HCT116 (cell line): Measurements from ENCODE around the gene TFF1. TPM values are rescaled to one million over a fixed set of nuclear protein-coding genes. Genes with fewer than 3 reads are reported as not detected.

Experiments
- ATAC-seq: fragments of 200-7000 bp; cut with Tn5 transposase; 2 replicates; pipeline ENCODE4 v1.9.1; 2020; ENCODE audit warnings: mild to moderate bottlenecking, moderate library complexity
- BruUV-seq: library from RNA; stranded (reverse); fragments of 400-500 nt; replicated peaks from 2 replicates; lab custom pipeline; 2021; lab: Mats Ljungman, UMichigan
- CTCF ChIA-PET: fragments of 300-600 bp; sonication (Branson Sonifier 250); formaldehyde crosslinking; loops from one replicate; lab custom pipeline; 2021; ENCODE audit warnings: antibody characterized with exemption; lab: Charles Lee
- POLR2A ChIA-PET: fragments of 300-600, 350-600 bp; sonication (Branson Sonifier 250); formaldehyde crosslinking; loops from one replicate; lab custom pipeline; 2021; ENCODE audit warnings: antibody characterized with exemption; lab: Charles Lee
- RAD21 ChIA-PET, 2 experiments: fragments of 300-600 bp; sonication (Branson Sonifier 250); formaldehyde crosslinking; loops; one replicate each; lab custom pipeline; 2023; ENCODE audit warnings: low total read pairs in 2 of 2; ENCODE audit not compliant: uncharacterized antibody in 2 of 2, unreplicated experiment in 2 of 2, low non-redundant PET in 1 of 2; lab: Charles Lee
- DNase-seq: peaks from one replicate; pipeline ENCODE4 v3.0.0-alpha.2; 2010; ENCODE audit warnings: low read depth, low spot score
- H2AFZ ChIP-seq: fragments of 200-600 bp; shearing (Covaris generic), sonication (generic); 2 replicates; pipeline ENCODE4 v1.6.1; 2017; ENCODE audit warnings: low read depth, mixed run types, mixed read lengths, antibody characterized with exemption, low read length; ENCODE audit not compliant: poor library complexity, severe bottlenecking
- H3K27ac ChIP-seq: 2 replicates; pipeline ENCODE4 v1.5.1; 2012; ENCODE audit warnings: low read depth, low read length
- H3K27me3 ChIP-seq: fragments of 200-600 bp; sonication (generic); 2 replicates; pipeline ENCODE4 v1.6.1; 2016; ENCODE audit warnings: mixed run types, low read length, mixed read lengths; ENCODE audit not compliant: insufficient read depth
- H3K36me3 ChIP-seq, 2 experiments: fragments of 200-500 bp in 1 of 2; fragments of 200-600 bp in 1 of 2; sonication (Bioruptor generic) in 1 of 2; sonication (generic) in 1 of 2; 2 replicates each; pipeline versions ENCODE4 v1.5.1 to v1.6.1; 2014 to 2016; ENCODE audit warnings: low read length in 2 of 2, inconsistent platforms in 1 of 2, mixed read lengths in 1 of 2, mixed run types in 1 of 2; ENCODE audit not compliant: insufficient read depth in 2 of 2, control insufficient read depth in 1 of 2
- H3K4me1 ChIP-seq, 2 experiments: fragments of 200-600 bp in 1 of 2; sonication (generic) in 1 of 2; 2 replicates each; pipeline versions ENCODE4 v1.5.1 to v1.6.1; 2012 to 2017; ENCODE audit warnings: low read length in 2 of 2, inconsistent platforms in 1 of 2, mild to moderate bottlenecking in 1 of 2, mixed read lengths in 1 of 2, mixed run types in 1 of 2, moderate library complexity in 1 of 2; ENCODE audit not compliant: insufficient read depth in 2 of 2, control insufficient read depth in 1 of 2
- H3K4me2 ChIP-seq: fragments of 200-600 bp; sonication (generic); 2 replicates; pipeline ENCODE4 v1.6.1; 2017; ENCODE audit warnings: mixed run types, low read length, mixed read lengths
- H3K4me3 ChIP-seq, 2 experiments: fragments of 200-600 bp in 1 of 2; sonication (generic) in 1 of 2; replicated peaks in 1 of 2; 2 replicates each; pipeline ENCODE4 v1.5.1; 2011 to 2016; ENCODE audit warnings: low read length in 2 of 2, control low read depth in 1 of 2, low read depth in 1 of 2, mild to moderate bottlenecking in 1 of 2, mixed read lengths in 1 of 2, mixed run types in 1 of 2
- H3K79me2 ChIP-seq: fragments of 200-600 bp; sonication (generic); 2 replicates; pipeline ENCODE4 v1.6.1; 2017; ENCODE audit warnings: mild to moderate bottlenecking, mixed run types, low read length, moderate library complexity, mixed read lengths; ENCODE audit not compliant: insufficient read depth
- H3K9ac ChIP-seq: fragments of 200-600 bp; sonication (generic); 2 replicates; pipeline ENCODE4 v1.6.1; 2016; ENCODE audit warnings: low read length, mixed read lengths
- H3K9me2 ChIP-seq: fragments of 200-600 bp; sonication (generic), shearing (Covaris generic); 2 replicates; pipeline ENCODE4 v1.6.1; 2017; ENCODE audit warnings: mixed run types, mild to moderate bottlenecking, moderate library complexity; ENCODE audit not compliant: insufficient read depth
- H3K9me3 ChIP-seq, 2 experiments: fragments of 200-500 bp in 1 of 2; fragments of 200-600 bp in 1 of 2; sonication (Bioruptor generic) in 1 of 2; sonication (generic) in 1 of 2; 2 replicates each; pipeline ENCODE4 v1.6.1; 2014 to 2017; ENCODE audit warnings: low read length in 2 of 2, mixed read lengths in 2 of 2, inconsistent platforms in 1 of 2, low read depth in 1 of 2, mild to moderate bottlenecking in 1 of 2, mixed run types in 1 of 2, moderate library complexity in 1 of 2; ENCODE audit not compliant: control insufficient read depth in 1 of 2, insufficient read depth in 1 of 2
- H4K20me1 ChIP-seq: fragments of 200-600 bp; sonication (generic), shearing (Covaris generic); 2 replicates; pipeline ENCODE4 v1.6.1; 2017; ENCODE audit warnings: mixed run types, mild to moderate bottlenecking, moderate library complexity; ENCODE audit not compliant: insufficient read depth
- CBX3 ChIP-seq: IDR thresholded peaks from 2 replicates; pipeline ENCODE4 v1.6.1; 2012; ENCODE audit warnings: low read depth
- CEBPB ChIP-seq: IDR thresholded peaks from 2 replicates; pipeline ENCODE4 v1.6.1; 2012; ENCODE audit warnings: low read depth
- ELF1 ChIP-seq: IDR thresholded peaks from 2 replicates; pipeline ENCODE4 v1.6.1; 2012; ENCODE audit warnings: low read depth, borderline replicate concordance
- EZH2 ChIP-seq: fragments of 200-600 bp; sonication (generic); IDR thresholded peaks from 2 replicates; pipeline ENCODE4 v1.6.1; 2017; ENCODE audit warnings: antibody characterized with exemption, mixed run types
- EZH2phosphoT487 ChIP-seq: fragments of 200-600 bp; IDR thresholded peaks from 2 replicates; pipeline ENCODE4 v1.6.1; 2018; ENCODE audit warnings: antibody characterized with exemption, borderline replicate concordance
- FOSL1 ChIP-seq: IDR thresholded peaks from 2 replicates; pipeline ENCODE4 v1.6.1; 2012; ENCODE audit warnings: low read depth
- POLR2AphosphoS5 ChIP-seq: IDR thresholded peaks from 2 replicates; pipeline ENCODE4 v1.6.1; 2011; ENCODE audit warnings: mild to moderate bottlenecking, low read depth, low read length, moderate library complexity
- RAD21 ChIP-seq: IDR thresholded peaks from 2 replicates; pipeline ENCODE4 v1.6.1; 2012; ENCODE audit warnings: low read depth, mild to moderate bottlenecking
- SIN3A ChIP-seq: IDR thresholded peaks from 2 replicates; pipeline ENCODE4 v1.6.1; 2012; ENCODE audit warnings: low read depth
- YY1 ChIP-seq: IDR thresholded peaks from 2 replicates; pipeline ENCODE4 v1.6.1; 2011; ENCODE audit warnings: low read length, low read depth, moderate library complexity, mild to moderate bottlenecking; ENCODE audit not compliant: insufficient replicate concordance; ENCODE audit errors: extremely low read depth
- ZFX ChIP-seq: fragments of 450-650 bp; IDR thresholded peaks from 2 replicates; pipeline ENCODE4 v1.6.1; 2017
- intact Hi-C: fragments of 100-400 bp; cut with micrococcal nuclease; formaldehyde crosslinking; loops from 2 replicates; pipeline ENCODE4 v1.10.0; 2022
- total RNA-seq: library from RNA; stranded (reverse); gene quantifications from one replicate; pipeline ENCODE4 v1.2.1, GENCODE V29; 2021; ENCODE audit not compliant: unreplicated experiment
- TF ChIP-seq, protein P1 (sequence below), 3 experiments: fragments of 200-600 bp in 1 of 3; sonication (generic) in 1 of 3; IDR thresholded peaks in 2 of 3; conservative IDR thresholded peaks in 1 of 3; 2 replicates each; pipeline ENCODE4 v1.5.1; 2012 to 2017; ENCODE audit warnings: low read depth in 2 of 3, low read length in 2 of 3, antibody characterized with exemption in 1 of 3, borderline replicate concordance in 1 of 3, control low read depth in 1 of 3, mild to moderate bottlenecking in 1 of 3, mixed read lengths in 1 of 3, mixed run types in 1 of 3, moderate library complexity in 1 of 3; ENCODE audit not compliant: insufficient read depth in 1 of 3
- TF ChIP-seq, protein P2 (sequence below): IDR thresholded peaks from 2 replicates; pipeline ENCODE4 v1.6.1; 2012
- TF ChIP-seq, protein P3 (sequence below): IDR thresholded peaks from 2 replicates; pipeline ENCODE4 v1.6.1; 2012; ENCODE audit warnings: low read depth

TFF1 gene
- total RNA-seq, 1 experiment from 2014 or later: 0.61 TPM

DNA sequence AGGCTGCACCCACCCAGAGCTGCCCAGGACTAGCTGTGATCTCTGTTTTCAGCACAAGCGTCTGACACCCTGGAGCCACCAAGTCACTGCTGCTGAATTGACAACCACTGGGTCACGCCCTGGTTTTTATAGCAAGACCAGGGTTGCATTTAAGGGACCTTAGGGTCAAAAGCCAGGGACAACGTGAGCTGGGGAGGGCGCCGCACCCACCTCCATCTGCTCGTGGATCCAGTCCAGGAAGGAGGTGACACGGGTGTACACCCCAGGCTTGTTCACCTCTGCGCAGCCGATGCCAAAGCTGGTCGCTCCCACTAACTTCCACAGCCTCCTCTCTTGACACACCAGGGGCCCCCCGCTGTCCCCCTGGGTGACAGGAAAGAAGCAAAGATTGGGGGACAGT lies 9.2 kb upstream of the TFF1 start:
- Histone ChIP-seq H3K27ac (no peak overlapping the region), H4K20me1 (no peaks in the 10 kb centered on the region), H2AFZ (no peak overlapping the region), H3K9me3 (no peaks in the 10 kb centered on the region)
- RAD21 ChIA-PET: no interaction called here
- CTCF ChIA-PET: interaction anchor here (1.8 kb wide), 1 partner anchor 14 kb away, joined by 5 read pairs; no protein-coding TSS in a partner anchor
- ATAC-seq: no peak
- TF ChIP-seq ELF1 (no peak), EZH2phosphoT487 (no peak), EZH2 (no peak), SIN3A (no peak), FOSL1 (no peak), POLR2AphosphoS5 (no peak), CBX3 (no peak), RAD21 (no peak), YY1 (no peak), ZFX (no peak), CEBPB (no peak)
- TF ChIP-seq, protein P1, sequence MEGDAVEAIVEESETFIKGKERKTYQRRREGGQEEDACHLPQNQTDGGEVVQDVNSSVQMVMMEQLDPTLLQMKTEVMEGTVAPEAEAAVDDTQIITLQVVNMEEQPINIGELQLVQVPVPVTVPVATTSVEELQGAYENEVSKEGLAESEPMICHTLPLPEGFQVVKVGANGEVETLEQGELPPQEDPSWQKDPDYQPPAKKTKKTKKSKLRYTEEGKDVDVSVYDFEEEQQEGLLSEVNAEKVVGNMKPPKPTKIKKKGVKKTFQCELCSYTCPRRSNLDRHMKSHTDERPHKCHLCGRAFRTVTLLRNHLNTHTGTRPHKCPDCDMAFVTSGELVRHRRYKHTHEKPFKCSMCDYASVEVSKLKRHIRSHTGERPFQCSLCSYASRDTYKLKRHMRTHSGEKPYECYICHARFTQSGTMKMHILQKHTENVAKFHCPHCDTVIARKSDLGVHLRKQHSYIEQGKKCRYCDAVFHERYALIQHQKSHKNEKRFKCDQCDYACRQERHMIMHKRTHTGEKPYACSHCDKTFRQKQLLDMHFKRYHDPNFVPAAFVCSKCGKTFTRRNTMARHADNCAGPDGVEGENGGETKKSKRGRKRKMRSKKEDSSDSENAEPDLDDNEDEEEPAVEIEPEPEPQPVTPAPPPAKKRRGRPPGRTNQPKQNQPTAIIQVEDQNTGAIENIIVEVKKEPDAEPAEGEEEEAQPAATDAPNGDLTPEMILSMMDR (IDR thresholded peaks at IDR 0.05 in 2 of 3, conservative IDR thresholded peaks at IDR 0.05 in 1 of 3; ENCODE audit: borderline replicate concordance in 1 of 3, insufficient read depth in 1 of 3, low read depth in 2 of 3, low read length in 2 of 3): no peak
- TF ChIP-seq, protein P2, sequence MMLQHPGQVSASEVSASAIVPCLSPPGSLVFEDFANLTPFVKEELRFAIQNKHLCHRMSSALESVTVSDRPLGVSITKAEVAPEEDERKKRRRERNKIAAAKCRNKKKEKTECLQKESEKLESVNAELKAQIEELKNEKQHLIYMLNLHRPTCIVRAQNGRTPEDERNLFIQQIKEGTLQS: no peak
- TF ChIP-seq, protein P3, sequence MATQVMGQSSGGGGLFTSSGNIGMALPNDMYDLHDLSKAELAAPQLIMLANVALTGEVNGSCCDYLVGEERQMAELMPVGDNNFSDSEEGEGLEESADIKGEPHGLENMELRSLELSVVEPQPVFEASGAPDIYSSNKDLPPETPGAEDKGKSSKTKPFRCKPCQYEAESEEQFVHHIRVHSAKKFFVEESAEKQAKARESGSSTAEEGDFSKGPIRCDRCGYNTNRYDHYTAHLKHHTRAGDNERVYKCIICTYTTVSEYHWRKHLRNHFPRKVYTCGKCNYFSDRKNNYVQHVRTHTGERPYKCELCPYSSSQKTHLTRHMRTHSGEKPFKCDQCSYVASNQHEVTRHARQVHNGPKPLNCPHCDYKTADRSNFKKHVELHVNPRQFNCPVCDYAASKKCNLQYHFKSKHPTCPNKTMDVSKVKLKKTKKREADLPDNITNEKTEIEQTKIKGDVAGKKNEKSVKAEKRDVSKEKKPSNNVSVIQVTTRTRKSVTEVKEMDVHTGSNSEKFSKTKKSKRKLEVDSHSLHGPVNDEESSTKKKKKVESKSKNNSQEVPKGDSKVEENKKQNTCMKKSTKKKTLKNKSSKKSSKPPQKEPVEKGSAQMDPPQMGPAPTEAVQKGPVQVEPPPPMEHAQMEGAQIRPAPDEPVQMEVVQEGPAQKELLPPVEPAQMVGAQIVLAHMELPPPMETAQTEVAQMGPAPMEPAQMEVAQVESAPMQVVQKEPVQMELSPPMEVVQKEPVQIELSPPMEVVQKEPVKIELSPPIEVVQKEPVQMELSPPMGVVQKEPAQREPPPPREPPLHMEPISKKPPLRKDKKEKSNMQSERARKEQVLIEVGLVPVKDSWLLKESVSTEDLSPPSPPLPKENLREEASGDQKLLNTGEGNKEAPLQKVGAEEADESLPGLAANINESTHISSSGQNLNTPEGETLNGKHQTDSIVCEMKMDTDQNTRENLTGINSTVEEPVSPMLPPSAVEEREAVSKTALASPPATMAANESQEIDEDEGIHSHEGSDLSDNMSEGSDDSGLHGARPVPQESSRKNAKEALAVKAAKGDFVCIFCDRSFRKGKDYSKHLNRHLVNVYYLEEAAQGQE: no peak
- TF ChIP-seq, all 23 proteins: peak for 0
- Histone ChIP-seq H3K36me3 (no peaks in the 10 kb centered on the region), H3K9me2 (no peaks in the 10 kb centered on the region), H3K4me3 (no peak overlapping the region), H3K27me3 (0 out of 2 replicates have a peak, but pooled peaks cover 3% of the 10 kb centered on the region), H3K4me1 (no peaks in the 10 kb centered on the region), H3K79me2 (no peaks in the 10 kb centered on the region), H3K9ac (no peak overlapping the region), H3K4me2 (no peak overlapping the region)
- POLR2A ChIA-PET: no interaction called here
- no TSS peak for BruUV-seq
- intact Hi-C loops: no loop called here
- DNase-seq: no peak
